DMS53 treated with DMSO at 0.1 percent for 48 hours (cell line): ENCODE results near the gene LAMA5.

Experiments used
- DNase-seq: peaks from one replicate; lab custom pipeline; 2025; ENCODE audit not compliant: unreplicated experiment; lab: John Stamatoyannopoulos, UW

Gene LAMA5

GRCh38 chr20:62289898-62290297 is 77.2 kb downstream of the LAMA5 start:
- no peak for DNase-seq

- DNase-seq: no peak
These were observed 78.0 kb downstream of the LAMA5 start for GRCh38 chr20:62289131-62289530.

GRCh38 chr20:62288535-62289105 is 78.5 kb downstream of the LAMA5 start:
- DNase-seq: no peak

GRCh38 chr20:62287759-62288534 is 79.2 kb downstream of the LAMA5 start:
- no peak for DNase-seq

GRCh38 chr20:62287129-62287528 is 80.0 kb downstream of the LAMA5 start:
- DNase-seq: no peak

- DNase-seq: no peak
These were observed 80.5 kb downstream of the LAMA5 start for GRCh38 chr20:62286493-62287064.

GRCh38 chr20:62285722-62286121 is 81.4 kb downstream of the LAMA5 start:
- DNase-seq: no peak

- no peak for DNase-seq
These were observed 82.0 kb downstream of the LAMA5 start for GRCh38 chr20:62285151-62285550.

GRCh38 chr20:62284448-62284847 is 82.7 kb downstream of the LAMA5 start:
- DNase-seq: no peak

- no peak for DNase-seq
These were observed 84.1 kb downstream of the LAMA5 start for GRCh38 chr20:62282877-62283503.

- DNase-seq: no peak
These were observed 85.0 kb downstream of the LAMA5 start for GRCh38 chr20:62282103-62282502.

- DNase-seq: no peak
These were observed 85.8 kb downstream of the LAMA5 start for GRCh38 chr20:62281161-62281933.

- DNase-seq: no peak
These were observed 86.8 kb downstream of the LAMA5 start for GRCh38 chr20:62280303-62280702.

- no peak for DNase-seq
These were observed 89.9 kb downstream of the LAMA5 start for GRCh38 chr20:62277253-62277652.

- no peak for DNase-seq
These were observed 90.7 kb downstream of the LAMA5 start for GRCh38 chr20:62276439-62276838.

- DNase-seq: no peak
These were observed 91.9 kb downstream of the LAMA5 start for GRCh38 chr20:62275219-62275618.

- DNase-seq: no peak
These were observed 92.7 kb downstream of the LAMA5 start for GRCh38 chr20:62274332-62274950.

- no peak for DNase-seq
These were observed 93.7 kb downstream of the LAMA5 start for GRCh38 chr20:62273416-62273815.

GRCh38 chr20:62272200-62272599 is 94.9 kb downstream of the LAMA5 start:
- no peak for DNase-seq

- no peak for DNase-seq
These were observed 97.2 kb downstream of the LAMA5 start for GRCh38 chr20:62269871-62270270.

GRCh38 chr20:62269378-62269777 is 97.7 kb downstream of the LAMA5 start:
- no peak for DNase-seq
